ENCODE measurements around the gene ARSA.

The ARSA gene

GRCh38 chr22:50600967-50601668 is 26.8 kb downstream of the ARSA start:
- CTCF ChIA-PET: interaction anchor here (0.9 to 1.3 kb wide), 2 partner anchors 11 to 91 kb away, joined by 3 to 4 read pairs; no protein-coding TSS in a partner anchor
- no peak for DNase-seq
- Histone ChIP-seq H3K4me3 (ENCODE audit: control insufficient read depth in 1 of 7, extremely low read depth in 1 of 7, insufficient read depth in 4 of 7, low read depth in 2 of 7, low read length in 6 of 7) (peak overlapping the region in 2 of 7 experiments; percentile 28 to 40), H3K9me3 (ENCODE audit: control extremely low read depth in 1 of 5, control insufficient read depth in 4 of 5, insufficient read depth in 2 of 5, low read depth in 1 of 5, low read length in 4 of 5) (no peaks in the 10 kb centered on the region), H3K36me3 (ENCODE audit: control insufficient read depth in 4 of 4, insufficient read depth in 4 of 4, low read length in 3 of 4) (peaks cover 0 to 2% (median 0%) of the 10 kb centered on the region in 4 experiments), H3K27me3 (replicated peaks in 2 of 5; ENCODE audit: control insufficient read depth in 4 of 5, insufficient read depth in 5 of 5, low read length in 4 of 5) (peaks cover 3 to 73% (median 30%) of the 10 kb centered on the region in 5 experiments), H3K4me1 (ENCODE audit: control extremely low read depth in 1 of 4, control insufficient read depth in 4 of 4, insufficient read depth in 4 of 4, low read length in 3 of 4) (peaks cover 0 to 9% (median 6%) of the 10 kb centered on the region in 4 experiments), H3K27ac (ENCODE audit: insufficient read depth in 1 of 2, low read depth in 1 of 2, low read length in 2 of 2, poor library complexity in 1 of 2, severe bottlenecking in 2 of 2) (no peak overlapping the region)
- POLR2A ChIA-PET: no interaction called here
- 14% methylated on average over 33 of the region's 52 CpGs for WGBS (ENCODE audit: insufficient coverage)

DNA sequence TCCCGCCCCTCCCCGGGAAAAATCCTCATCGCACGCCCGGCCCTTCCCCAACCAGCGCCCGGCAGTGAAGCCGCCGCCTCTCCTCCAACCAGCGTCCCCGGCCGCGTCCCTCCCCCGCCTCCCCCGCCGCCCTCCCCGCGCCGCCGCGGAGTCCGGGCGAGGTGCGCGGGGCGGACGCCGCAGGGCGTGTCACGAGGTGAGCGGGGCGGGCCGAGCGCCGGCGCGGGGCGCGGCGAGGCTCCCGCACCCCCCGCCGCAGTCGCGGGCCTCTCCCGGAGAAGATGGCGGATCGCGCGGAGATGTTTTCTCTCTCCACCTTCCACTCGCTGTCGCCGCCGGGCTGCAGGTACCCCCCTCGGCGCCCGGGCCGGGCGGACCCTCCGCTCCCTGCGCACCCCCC is 27.4 kb downstream of the ARSA start, which contains the start of gene MAPK8IP2:
MAPK8IP2 (plus strand) TSS at position 256 of the 400 bp plus-strand sequence; CDS start at position 282, 26 bp downstream.
- Histone ChIP-seq H3K36me3 (ENCODE audit: control insufficient read depth in 4 of 4, insufficient read depth in 4 of 4, low read length in 3 of 4) (peaks cover 0 to 2% (median 0%) of the 10 kb centered on the region in 4 experiments), H3K9me3 (ENCODE audit: control extremely low read depth in 1 of 5, control insufficient read depth in 4 of 5, insufficient read depth in 2 of 5, low read depth in 1 of 5, low read length in 4 of 5) (no peaks in the 10 kb centered on the region), H3K4me3 (ENCODE audit: control insufficient read depth in 1 of 7, extremely low read depth in 1 of 7, insufficient read depth in 4 of 7, low read depth in 2 of 7, low read length in 6 of 7) (peak within 1 kb of the TSS in 4 of 7 experiments; percentile 40 to 55 (median 52)), H3K27me3 (replicated peaks in 2 of 5; ENCODE audit: control insufficient read depth in 4 of 5, insufficient read depth in 5 of 5, low read length in 4 of 5) (peaks cover 3 to 67% (median 30%) of the 10 kb centered on the region in 5 experiments), H3K4me1 (ENCODE audit: control extremely low read depth in 1 of 4, control insufficient read depth in 4 of 4, insufficient read depth in 4 of 4, low read length in 3 of 4) (peaks cover 0 to 9% (median 6%) of the 10 kb centered on the region in 4 experiments), H3K27ac (ENCODE audit: insufficient read depth in 1 of 2, low read depth in 1 of 2, low read length in 2 of 2, poor library complexity in 1 of 2, severe bottlenecking in 2 of 2) (no peak within 1 kb of the TSS)
- CTCF ChIA-PET: no interaction called here
- POLR2A ChIA-PET: no interaction called here
- no peak for DNase-seq
- 0% methylated on average over 5 of the region's 61 CpGs for WGBS (ENCODE audit: insufficient coverage)

GRCh38 chr22:50599816-50600455 is 28.0 kb downstream of the ARSA start:
- Histone ChIP-seq H3K9me3 (ENCODE audit: control extremely low read depth in 1 of 5, control insufficient read depth in 4 of 5, insufficient read depth in 2 of 5, low read depth in 1 of 5, low read length in 4 of 5) (no peaks in the 10 kb centered on the region), H3K27me3 (replicated peaks in 2 of 5; ENCODE audit: control insufficient read depth in 4 of 5, insufficient read depth in 5 of 5, low read length in 4 of 5) (peaks cover 3 to 61% (median 27%) of the 10 kb centered on the region in 5 experiments), H3K27ac (ENCODE audit: insufficient read depth in 1 of 2, low read depth in 1 of 2, low read length in 2 of 2, poor library complexity in 1 of 2, severe bottlenecking in 2 of 2) (no peak overlapping the region), H3K4me1 (ENCODE audit: control extremely low read depth in 1 of 4, control insufficient read depth in 4 of 4, insufficient read depth in 4 of 4, low read length in 3 of 4) (peaks cover 0 to 9% (median 6%) of the 10 kb centered on the region in 4 experiments), H3K4me3 (ENCODE audit: control insufficient read depth in 1 of 7, extremely low read depth in 1 of 7, insufficient read depth in 4 of 7, low read depth in 2 of 7, low read length in 6 of 7) (peak overlapping the region in 2 of 7 experiments; percentile 36 to 54), H3K36me3 (ENCODE audit: control insufficient read depth in 4 of 4, insufficient read depth in 4 of 4, low read length in 3 of 4) (peaks cover 0 to 2% (median 0%) of the 10 kb centered on the region in 4 experiments)
- DNase-seq: peak; percentile 44 to 76 (median 72)
- WGBS (ENCODE audit: insufficient coverage): 18% methylated on average over 43 of the region's 52 CpGs
- ChIA-PET CTCF (interaction anchor here (1.1 kb wide), 1 partner anchor 55 kb away, joined by 4 read pairs; the partner anchor contains the start of gene KLHDC7B), POLR2A (no interaction called here)

DNA sequence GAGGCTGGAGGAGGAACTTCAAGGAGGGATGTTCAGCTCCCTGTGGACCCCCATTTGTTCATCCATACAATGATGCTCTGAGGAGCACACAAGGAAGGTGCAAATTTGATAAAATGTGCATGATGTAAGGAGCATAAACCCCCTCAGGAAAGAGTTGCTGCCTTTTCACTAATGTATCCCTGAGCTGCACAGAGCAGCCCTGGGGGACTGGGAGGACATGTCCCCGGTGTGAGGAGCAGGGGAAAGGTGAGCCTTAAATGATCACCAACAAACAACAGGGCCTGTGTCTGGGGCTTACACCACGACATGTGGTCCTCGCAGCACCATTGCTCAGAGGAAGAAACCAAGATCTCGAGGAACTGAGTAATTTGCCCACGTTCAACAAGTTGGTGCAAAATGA is 30.9 kb downstream of the ARSA start:
- Histone ChIP-seq H3K9me3 (ENCODE audit: control extremely low read depth in 1 of 5, control insufficient read depth in 4 of 5, insufficient read depth in 2 of 5, low read depth in 1 of 5, low read length in 4 of 5) (no peaks in the 10 kb centered on the region), H3K27ac (ENCODE audit: insufficient read depth in 1 of 2, low read depth in 1 of 2, low read length in 2 of 2, poor library complexity in 1 of 2, severe bottlenecking in 2 of 2) (no peak overlapping the region), H3K36me3 (ENCODE audit: control insufficient read depth in 4 of 4, insufficient read depth in 4 of 4, low read length in 3 of 4) (peaks cover 0 to 2% (median 0%) of the 10 kb centered on the region in 4 experiments), H3K4me1 (ENCODE audit: control extremely low read depth in 1 of 4, control insufficient read depth in 4 of 4, insufficient read depth in 4 of 4, low read length in 3 of 4) (peaks cover 0 to 7% (median 3%) of the 10 kb centered on the region in 4 experiments), H3K27me3 (replicated peaks in 2 of 5; ENCODE audit: control insufficient read depth in 4 of 5, insufficient read depth in 5 of 5, low read length in 4 of 5) (peaks cover 0 to 33% (median 15%) of the 10 kb centered on the region in 5 experiments), H3K4me3 (ENCODE audit: control insufficient read depth in 1 of 7, extremely low read depth in 1 of 7, insufficient read depth in 4 of 7, low read depth in 2 of 7, low read length in 6 of 7) (no peak overlapping the region)
- no peak for DNase-seq
- POLR2A ChIA-PET: no interaction called here
- CTCF ChIA-PET: interaction anchor here (1.3 to 1.4 kb wide), 2 partner anchors 23 to 72 kb away, joined by 4 read pairs; partner anchors contain the start of gene SCO2
- WGBS (ENCODE audit: insufficient coverage): 98% methylated on average over 5 of the region's 5 CpGs

DNA sequence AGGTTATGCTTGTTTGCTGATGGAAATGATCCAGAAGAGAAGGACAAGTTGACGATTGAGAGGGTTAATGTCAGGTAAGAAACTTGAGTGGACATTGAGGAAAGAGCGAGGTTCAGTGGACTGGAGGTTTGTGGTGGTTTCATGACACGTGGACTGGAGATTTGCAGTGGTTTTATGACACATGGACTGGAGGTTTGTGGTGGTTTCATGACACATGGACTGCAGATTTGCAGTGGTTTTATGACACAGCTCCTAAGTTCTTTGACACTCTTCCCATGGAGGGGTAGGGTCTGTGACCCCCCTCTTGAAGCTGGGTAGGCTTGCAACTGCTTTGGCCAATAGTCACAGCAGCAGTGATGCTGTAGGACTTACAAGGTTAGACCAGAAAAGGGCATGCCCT is 32.8 kb downstream of the ARSA start:
- ChIA-PET CTCF (no interaction called here), POLR2A (no interaction called here)
- Histone ChIP-seq H3K4me3 (ENCODE audit: control insufficient read depth in 1 of 7, extremely low read depth in 1 of 7, insufficient read depth in 4 of 7, low read depth in 2 of 7, low read length in 6 of 7) (no peak overlapping the region), H3K9me3 (ENCODE audit: control extremely low read depth in 1 of 5, control insufficient read depth in 4 of 5, insufficient read depth in 2 of 5, low read depth in 1 of 5, low read length in 4 of 5) (no peaks in the 10 kb centered on the region), H3K27ac (ENCODE audit: insufficient read depth in 1 of 2, low read depth in 1 of 2, low read length in 2 of 2, poor library complexity in 1 of 2, severe bottlenecking in 2 of 2) (no peak overlapping the region), H3K4me1 (ENCODE audit: control extremely low read depth in 1 of 4, control insufficient read depth in 4 of 4, insufficient read depth in 4 of 4, low read length in 3 of 4) (peaks cover 0 to 4% (median 0%) of the 10 kb centered on the region in 4 experiments), H3K36me3 (ENCODE audit: control insufficient read depth in 4 of 4, insufficient read depth in 4 of 4, low read length in 3 of 4) (peaks cover 0 to 2% (median 0%) of the 10 kb centered on the region in 4 experiments), H3K27me3 (replicated peaks in 2 of 5; ENCODE audit: control insufficient read depth in 4 of 5, insufficient read depth in 5 of 5, low read length in 4 of 5) (peaks cover 0 to 21% (median 8%) of the 10 kb centered on the region in 5 experiments)
- 93% methylated on average over 2 of the region's 3 CpGs for WGBS (ENCODE audit: insufficient coverage)
- no peak for DNase-seq

DNA sequence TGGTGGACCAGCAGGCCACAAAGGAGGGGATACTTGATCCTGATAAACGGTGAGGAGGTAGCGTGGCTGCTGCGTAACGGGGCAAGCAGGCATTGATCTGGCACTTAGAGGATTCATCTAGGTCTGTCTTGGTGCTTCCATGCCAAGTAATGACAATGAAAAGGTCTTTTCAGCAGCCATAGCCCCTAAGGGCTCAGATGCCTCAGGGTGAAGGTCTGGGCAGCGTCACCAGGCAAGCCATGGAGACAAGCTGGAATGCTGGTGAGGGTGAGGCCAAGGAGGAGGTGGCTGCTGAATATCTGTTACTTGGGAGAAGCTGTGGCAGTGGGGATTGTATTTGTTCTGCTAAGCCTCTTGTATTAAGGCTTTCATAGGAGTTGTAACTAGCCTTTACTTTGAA is 40.5 kb downstream of the ARSA start:
- ChIA-PET CTCF (interaction anchor here (0.9 to 1.5 kb wide), 3 partner anchors 12 to 33 kb away, joined by 3 to 5 read pairs (median 4); no protein-coding TSS in a partner anchor), POLR2A (no interaction called here)
- no peaks in the 10 kb centered on the region for H3K36me3 ChIP-seq (ENCODE audit: control insufficient read depth in 4 of 4, insufficient read depth in 4 of 4, low read length in 3 of 4)
- WGBS (ENCODE audit: insufficient coverage): 98% methylated on average over 5 of the region's 5 CpGs
- no peaks in the 10 kb centered on the region for H3K27me3 ChIP-seq (replicated peaks in 2 of 5; ENCODE audit: control insufficient read depth in 4 of 5, insufficient read depth in 5 of 5, low read length in 4 of 5)
- H3K4me1 ChIP-seq (ENCODE audit: control extremely low read depth in 1 of 4, control insufficient read depth in 4 of 4, insufficient read depth in 4 of 4, low read length in 3 of 4): peaks cover 0 to 14% (median 9%) of the 10 kb centered on the region in 4 experiments
- no peak overlapping the region for H3K27ac ChIP-seq (ENCODE audit: insufficient read depth in 1 of 2, low read depth in 1 of 2, low read length in 2 of 2, poor library complexity in 1 of 2, severe bottlenecking in 2 of 2)
- no peak for DNase-seq
- H3K9me3 ChIP-seq (ENCODE audit: control extremely low read depth in 1 of 5, control insufficient read depth in 4 of 5, insufficient read depth in 2 of 5, low read depth in 1 of 5, low read length in 4 of 5): no peaks in the 10 kb centered on the region
- no peak overlapping the region for H3K4me3 ChIP-seq (ENCODE audit: control insufficient read depth in 1 of 7, extremely low read depth in 1 of 7, insufficient read depth in 4 of 7, low read depth in 2 of 7, low read length in 6 of 7)
